NCI-H2171 (cell line): ENCODE measurements around the gene SLC12A6.

Experiments used
- DNase-seq: peaks from one replicate; lab custom pipeline; 2025; lab: John Stamatoyannopoulos, UW

SLC12A6 gene

GRCh38 chr15:34259566-34259965 is 78.0 kb downstream of the SLC12A6 start:
- no peak for DNase-seq

GRCh38 chr15:34258151-34258550 is 79.4 kb downstream of the SLC12A6 start:
- peak; percentile 43 for DNase-seq

GRCh38 chr15:34252545-34252944 is 85.0 kb downstream of the SLC12A6 start:
- DNase-seq: no peak

GRCh38 chr15:34248190-34248589 is 89.4 kb downstream of the SLC12A6 start:
- DNase-seq: no peak

GRCh38 chr15:34246276-34246976 is 91.2 kb downstream of the SLC12A6 start:
- DNase-seq: no peak

GRCh38 chr15:34243226-34243625 is 94.4 kb downstream of the SLC12A6 start:
- DNase-seq: no peak

GRCh38 chr15:34242331-34242710 is 95.3 kb downstream of the SLC12A6 start:
- DNase-seq: no peak

- no peak for DNase-seq
These were observed 95.9 kb downstream of the SLC12A6 start for GRCh38 chr15:34241376-34242330.

GRCh38 chr15:34240537-34240936 is 97.0 kb downstream of the SLC12A6 start:
- no peak for DNase-seq

- no peak for DNase-seq
These were observed 98.3 kb downstream of the SLC12A6 start for GRCh38 chr15:34239151-34239808.

- no peak for DNase-seq
These were observed 104.0 kb downstream of the SLC12A6 start for GRCh38 chr15:34233614-34234013.

- DNase-seq: no peak
These were observed 113.5 kb downstream of the SLC12A6 start for GRCh38 chr15:34223904-34224596.

GRCh38 chr15:34217587-34218225 is 119.9 kb downstream of the SLC12A6 start:
- DNase-seq: no peak

- DNase-seq: no peak
These were observed 120.9 kb downstream of the SLC12A6 start for GRCh38 chr15:34216527-34217270.

- no peak for DNase-seq
These were observed 123.4 kb downstream of the SLC12A6 start for GRCh38 chr15:34214135-34214534.

- no peak for DNase-seq
These were observed 123.9 kb downstream of the SLC12A6 start for GRCh38 chr15:34213690-34214089.

- peak; percentile 93 for DNase-seq
These were observed 127.9 kb downstream of the SLC12A6 start, which contains the start of gene KATNBL1 for GRCh38 chr15:34209421-34210282. TSS of gene KATNBL1 (minus strand) at chr15:34210096. CDS start at chr15:34163676, 46,420 bp downstream.

- no peak for DNase-seq
These were observed 131.6 kb downstream of the SLC12A6 start for GRCh38 chr15:34206011-34206410.

GRCh38 chr15:34203936-34204335 is 133.6 kb downstream of the SLC12A6 start:
- DNase-seq: no peak

GRCh38 chr15:34203305-34203704 is 134.3 kb downstream of the SLC12A6 start:
- DNase-seq: no peak
